NCI-H1417 treated with DMSO at 0.1 percent for 48 hours (cell line): Measurements from ENCODE around the gene CEP85.

Experiments used
- DNase-seq: peaks from one replicate; lab custom pipeline; 2025; lab: John Stamatoyannopoulos, UW

Gene CEP85, protein sequence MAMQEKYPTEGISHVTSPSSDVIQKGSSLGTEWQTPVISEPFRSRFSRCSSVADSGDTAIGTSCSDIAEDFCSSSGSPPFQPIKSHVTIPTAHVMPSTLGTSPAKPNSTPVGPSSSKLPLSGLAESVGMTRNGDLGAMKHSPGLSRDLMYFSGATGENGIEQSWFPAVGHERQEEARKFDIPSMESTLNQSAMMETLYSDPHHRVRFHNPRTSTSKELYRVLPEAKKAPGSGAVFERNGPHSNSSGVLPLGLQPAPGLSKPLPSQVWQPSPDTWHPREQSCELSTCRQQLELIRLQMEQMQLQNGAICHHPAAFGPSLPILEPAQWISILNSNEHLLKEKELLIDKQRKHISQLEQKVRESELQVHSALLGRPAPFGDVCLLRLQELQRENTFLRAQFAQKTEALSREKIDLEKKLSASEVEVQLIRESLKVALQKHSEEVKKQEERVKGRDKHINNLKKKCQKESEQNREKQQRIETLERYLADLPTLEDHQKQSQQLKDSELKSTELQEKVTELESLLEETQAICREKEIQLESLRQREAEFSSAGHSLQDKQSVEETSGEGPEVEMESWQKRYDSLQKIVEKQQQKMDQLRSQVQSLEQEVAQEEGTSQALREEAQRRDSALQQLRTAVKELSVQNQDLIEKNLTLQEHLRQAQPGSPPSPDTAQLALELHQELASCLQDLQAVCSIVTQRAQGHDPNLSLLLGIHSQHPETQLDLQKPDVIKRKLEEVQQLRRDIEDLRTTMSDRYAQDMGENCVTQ

DNA sequence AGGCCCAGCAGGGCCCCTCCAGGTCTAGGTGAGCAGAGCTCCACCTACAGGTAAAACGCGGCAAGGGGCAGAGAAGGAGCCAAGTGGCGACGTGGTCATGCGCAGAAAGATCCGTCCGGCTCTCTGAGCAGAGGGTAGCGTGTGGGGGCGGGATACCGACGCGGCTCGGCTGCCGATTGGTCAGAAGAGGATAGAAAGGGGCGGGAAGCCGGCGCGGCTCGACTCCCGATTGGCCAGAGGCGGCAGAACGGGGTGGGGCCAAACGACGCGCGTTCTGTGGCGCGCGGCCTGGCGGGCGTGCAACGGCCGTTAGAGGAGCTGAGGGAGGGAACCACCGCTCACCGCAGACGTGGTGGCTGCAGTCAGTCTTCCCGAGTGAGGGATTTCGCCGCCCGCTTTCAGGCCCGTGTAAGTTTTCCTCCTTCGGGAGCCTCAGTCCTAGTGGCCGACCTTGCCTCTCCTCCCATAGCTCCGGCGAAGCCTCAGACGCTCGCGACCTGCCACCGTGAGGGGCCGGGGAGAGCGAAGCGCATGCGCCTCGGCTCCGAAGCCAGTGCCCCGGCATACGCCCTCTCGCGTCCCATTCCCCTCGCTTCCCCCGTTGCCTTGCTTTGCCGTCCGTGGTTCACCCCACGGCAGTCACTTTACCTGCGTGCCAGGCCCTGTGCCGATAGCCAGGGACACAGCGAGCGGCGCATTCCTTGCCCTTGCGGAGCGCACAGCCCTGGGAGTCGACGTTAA is at the start of gene CEP85:
TSS of gene CEP85 (plus strand) at position 298 of the 741 bp plus-strand sequence. CDS start 5,584 bp downstream, outside the sequence.
- DNase-seq = peak; percentile 92

DNA sequence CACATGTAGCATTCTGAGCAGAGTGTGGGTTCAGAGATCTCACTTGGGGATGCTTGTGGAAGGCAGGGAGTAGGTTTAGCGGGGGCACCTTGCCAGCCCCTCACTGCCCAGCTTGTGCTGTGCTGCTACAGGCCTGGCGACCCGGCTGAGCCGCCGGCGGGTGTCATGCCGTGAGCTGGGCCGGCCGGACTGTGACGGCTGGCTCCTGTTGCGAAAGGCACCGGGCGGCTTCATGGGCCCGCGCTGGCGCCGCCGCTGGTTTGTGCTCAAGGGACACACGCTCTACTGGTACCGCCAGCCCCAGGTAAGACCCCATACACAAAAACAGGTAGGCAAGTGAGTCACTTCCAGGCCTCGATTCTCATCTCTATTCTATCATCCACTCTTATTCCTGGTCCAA is 49.1 kb upstream of the CEP85 start:
- DNase-seq = no peak

DNA sequence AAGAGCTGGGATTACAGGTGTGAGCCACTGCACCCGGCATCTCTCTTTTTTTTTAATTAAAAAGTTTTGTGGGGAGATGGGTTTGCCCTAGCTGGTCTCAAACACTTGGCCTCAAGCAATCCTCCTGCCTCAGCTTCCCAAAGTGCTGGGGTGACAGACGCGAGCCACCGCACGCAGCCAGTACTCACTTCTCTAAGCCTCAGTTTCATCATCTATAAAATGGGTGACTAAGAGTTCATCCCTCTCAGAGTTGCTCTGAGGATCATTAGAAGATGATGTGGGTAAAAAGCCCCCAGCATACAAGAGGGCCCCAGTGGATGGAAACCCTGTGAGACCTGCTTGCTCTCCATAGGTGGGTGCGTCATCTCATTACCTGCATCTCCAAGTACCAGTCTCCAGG is 46.1 kb upstream of the CEP85 start:
- DNase-seq = no peak

DNA sequence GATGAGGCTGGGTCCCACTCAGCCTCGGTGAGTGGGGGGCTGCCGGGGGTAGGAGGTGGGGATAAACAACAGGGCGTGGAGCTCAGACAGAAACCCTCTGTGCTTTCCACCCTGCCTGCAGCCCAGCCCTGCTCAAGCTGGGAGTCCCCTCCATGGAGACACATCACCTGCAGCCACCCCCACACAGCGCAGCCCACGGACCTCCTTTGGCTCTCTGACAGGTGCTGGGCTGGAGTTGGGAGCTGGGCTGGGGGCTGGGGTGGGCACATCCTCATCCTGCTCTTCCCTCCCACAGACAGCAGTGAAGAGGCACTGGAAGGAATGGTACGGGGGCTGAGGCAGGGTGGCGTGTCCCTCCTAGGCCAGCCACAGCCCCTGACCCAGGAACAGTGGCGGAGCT is 45.5 kb upstream of the CEP85 start:
- DNase-seq = no peak

DNA sequence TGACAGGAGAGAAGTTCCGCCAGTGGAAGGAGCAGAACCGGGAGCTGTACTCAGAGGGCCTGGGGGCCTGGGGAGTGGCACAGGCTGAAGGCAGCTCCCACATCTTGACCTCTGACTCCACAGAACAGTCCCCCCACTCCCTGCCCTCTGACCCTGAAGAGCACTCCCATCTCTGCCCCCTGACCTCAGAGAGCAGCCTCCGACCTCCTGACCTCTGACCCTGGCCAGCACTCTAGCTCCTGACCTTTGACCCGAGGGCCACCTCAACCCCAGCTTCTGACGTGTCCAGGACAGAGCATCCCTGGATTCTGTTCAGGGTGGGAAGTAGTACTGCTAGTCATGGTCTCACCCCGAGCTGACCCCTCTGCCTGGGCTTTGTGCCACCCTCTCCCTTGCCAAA is 44.7 kb upstream of the CEP85 start:
- DNase-seq = no peak

DNA sequence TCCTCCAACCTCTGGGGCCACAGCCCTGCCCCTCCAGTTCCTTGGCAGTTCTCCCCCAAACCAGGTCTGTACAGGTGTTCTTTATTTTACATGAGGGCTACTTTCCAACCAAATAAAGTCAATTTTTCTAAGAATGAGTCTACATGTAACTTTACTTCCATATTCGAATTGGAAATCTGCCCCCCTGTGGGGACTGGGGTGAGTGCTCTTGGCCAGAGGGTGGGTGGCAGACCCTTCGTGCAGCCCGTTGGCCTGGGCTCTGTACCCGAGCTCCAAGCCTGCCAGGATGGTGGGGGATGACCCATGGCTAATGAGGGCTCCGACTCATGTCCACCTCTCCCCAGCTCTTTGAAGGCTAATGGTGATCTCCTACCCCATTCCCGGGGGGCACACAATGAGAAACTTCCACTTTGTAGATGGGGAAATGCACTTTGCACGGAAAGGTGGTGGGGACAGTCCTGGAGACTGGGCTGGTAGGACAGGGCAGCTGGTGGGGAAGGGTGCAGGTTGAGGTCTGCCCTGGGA is 44.2 kb upstream of the CEP85 start:
- DNase-seq = no peak

DNA sequence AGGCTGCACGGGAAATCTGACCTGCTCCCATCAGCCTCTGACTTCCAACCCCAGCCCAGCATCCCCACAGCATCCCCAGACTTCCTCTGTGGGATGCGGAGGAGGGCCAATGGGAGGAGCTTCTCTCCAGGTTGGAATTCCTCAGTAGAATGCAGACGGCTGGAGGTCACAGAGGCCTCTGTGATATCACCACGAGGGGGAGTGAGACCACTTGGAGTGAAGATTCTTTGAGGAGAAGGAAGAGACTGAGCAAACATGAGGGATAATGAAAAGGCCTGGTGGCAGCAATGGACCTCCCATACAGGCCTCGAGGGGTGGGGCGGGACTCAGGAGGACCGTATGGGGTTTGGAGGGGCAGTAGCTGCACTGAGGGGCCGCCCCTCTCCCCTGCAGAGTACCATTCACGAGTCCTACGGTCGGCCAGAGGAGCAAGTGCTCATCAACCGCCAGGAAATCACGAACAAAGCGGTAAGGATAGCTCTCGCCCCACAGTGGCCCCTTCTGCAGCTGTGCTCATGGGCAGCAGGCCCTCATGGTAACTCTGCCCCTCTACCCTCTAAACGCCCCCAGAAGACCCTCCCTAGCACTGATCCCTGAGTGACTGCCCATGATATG is 43.5 kb upstream of the CEP85 start, which contains the start of gene CATSPER4:
TSS of gene CATSPER4 (plus strand) at position 230 of the 615 bp plus-strand sequence. CDS start at position 256, 26 bp downstream.
- no peak for DNase-seq

DNA sequence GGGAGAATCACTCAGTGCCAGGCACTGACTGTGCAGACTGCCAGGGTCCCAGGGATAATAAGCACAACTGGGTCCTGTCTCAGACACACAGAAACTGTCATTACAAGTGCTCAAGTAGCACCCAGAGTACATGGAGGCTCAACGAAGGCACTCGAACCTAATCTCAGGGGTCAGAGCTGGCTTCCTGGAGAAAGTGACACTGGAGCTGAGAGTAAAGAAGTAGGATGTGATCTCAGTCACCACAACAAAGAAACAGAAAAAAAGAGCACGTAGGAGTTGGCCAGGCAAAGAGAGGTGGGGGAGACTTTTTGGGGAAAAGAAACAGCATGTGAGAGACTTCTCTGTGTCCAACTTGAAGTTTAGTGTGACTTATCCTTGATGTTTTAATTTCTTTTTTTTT is 42.3 kb upstream of the CEP85 start:
- no peak for DNase-seq

DNA sequence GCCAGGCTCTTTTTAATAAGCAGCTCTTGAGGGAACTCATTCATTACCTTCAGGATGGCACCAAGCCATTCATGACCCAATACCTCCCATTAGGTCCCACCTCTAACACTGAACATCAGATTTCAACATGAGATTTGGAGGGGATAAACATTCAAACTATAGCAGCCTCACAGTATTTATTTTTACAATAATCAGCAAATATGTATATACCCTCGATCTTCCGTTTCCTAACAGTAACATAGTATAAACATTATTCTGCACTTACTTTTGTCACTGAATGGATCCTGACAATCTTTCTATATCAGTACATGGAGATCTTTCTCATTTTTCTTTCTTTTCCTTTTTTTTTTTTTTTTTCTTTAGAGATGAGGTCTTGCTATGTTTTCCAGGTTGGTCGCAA is 38.2 kb upstream of the CEP85 start:
- no peak for DNase-seq

DNA sequence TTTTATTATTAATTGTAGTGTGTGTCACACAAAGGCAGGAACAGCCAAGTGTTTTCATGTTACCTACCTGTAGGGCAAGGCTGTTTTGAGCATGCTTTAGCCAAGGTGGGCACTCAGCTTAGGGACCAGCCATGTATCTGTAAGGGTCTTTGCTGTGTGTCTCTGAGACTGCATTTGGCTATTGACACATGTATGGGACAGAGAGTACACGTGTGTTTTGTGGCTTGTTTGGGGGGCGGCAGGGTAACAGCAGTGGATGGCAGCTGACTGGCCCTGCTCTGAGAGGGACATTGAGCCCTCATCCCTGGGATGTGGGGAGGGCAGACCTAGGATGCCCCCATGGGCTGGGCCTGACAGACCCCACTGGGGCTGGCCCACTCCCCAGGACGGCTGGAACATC is 36.7 kb upstream of the CEP85 start:
- DNase-seq = no peak

DNA sequence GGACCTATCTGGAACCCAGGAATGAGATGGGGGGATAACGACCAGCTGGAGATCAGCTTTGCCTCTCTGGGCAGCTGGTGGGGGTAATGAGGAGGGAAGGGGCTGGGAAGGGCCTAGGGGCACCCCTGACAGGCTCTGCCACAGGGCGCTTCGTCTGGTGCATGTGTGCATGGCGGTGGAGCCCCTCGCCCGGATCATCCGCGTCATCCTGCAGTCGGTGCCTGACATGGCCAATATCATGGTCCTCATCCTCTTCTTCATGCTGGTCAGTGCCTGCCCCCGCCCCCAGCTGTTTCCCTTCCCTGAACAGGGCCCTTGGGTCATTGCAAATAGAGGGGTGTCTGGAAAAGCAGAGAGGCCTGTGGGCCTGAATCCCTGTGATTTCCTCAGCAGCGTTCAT is 36.2 kb upstream of the CEP85 start:
- no peak for DNase-seq

DNA sequence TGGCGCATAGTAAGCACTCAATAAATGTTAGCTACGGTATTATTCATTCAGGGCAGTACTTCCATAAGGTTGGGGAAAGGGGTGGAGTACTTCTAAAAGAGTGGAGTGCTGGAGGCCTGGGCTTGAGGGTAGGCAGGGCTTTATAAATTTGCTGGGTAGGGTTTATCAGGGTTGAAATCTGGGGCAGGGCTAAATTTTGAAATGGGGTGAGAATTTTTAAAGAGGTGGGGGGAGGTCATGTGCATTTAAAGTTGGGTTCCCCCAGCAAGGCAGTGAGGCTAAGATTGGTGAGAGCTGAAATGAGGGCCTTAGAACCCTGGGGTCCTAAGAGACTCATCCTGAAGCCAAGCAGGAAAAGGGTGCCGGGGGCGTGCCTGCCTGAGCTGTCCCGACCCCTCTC is 33.6 kb upstream of the CEP85 start:
- DNase-seq = no peak

DNA sequence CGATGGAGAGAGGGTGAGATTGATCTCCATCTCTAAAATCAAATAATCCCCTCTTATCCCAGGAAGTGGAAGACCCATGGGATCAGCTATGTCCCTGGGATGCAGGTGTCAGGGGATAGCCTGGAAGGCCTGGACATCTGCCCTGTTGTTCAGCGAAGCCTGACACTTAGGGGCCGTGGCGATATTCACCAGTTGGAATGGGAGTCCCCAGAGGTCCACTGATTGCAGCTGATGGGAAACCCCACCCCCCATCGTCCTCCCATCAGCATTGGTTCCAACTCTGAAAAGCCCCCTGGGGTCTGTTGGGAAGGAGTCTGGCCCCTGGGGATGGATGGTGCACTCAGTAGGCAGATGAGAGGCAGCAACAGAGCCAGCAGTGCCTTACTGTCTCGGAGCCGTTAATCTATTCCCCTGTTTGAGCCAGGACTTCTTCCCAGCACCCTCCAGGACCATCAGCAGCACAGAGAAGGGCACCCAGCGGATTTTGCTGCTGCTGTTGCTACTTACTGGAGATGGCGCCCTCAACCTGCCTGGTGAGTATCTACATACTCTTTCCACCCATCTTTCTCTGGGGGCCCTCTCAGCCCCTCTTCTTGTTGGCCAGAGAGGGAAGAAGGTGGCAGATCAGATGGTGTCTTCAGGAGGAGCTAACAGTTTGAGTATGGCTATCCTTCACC is 30.2 kb upstream of the CEP85 start:
- no peak for DNase-seq

DNA sequence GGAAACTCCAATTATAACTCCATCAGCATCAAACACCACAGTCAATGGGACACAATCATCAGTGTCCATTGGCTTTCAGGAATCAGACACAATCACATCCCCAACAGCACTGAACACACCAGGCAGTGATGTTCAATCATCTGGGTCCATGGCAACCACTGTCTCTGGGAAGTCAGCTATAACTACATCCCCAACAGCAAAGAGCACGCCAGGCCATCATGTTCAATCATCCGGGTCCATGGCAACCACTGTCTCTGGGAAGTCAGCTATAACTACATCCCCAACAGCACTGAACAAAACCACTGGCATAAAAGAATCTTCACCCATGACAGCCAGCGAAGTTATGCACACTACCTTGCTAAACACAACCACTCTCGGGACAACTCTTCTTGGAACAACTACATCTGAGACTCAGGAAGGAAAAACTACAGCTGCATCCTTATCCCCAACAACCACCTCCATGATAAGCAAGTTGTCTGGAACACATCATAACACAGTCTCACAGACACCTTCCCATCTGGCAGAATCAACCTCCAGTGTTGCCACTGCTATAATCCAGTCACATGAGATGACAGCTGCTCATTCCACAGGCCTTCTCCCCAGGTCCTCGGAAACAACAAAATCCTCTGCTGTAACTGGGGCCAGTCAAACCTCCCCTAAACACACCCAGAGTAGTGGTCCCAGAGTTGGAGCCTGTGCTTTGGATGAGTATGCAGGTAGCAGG is 23.7 kb upstream of the CEP85 start:
- DNase-seq = no peak

DNA sequence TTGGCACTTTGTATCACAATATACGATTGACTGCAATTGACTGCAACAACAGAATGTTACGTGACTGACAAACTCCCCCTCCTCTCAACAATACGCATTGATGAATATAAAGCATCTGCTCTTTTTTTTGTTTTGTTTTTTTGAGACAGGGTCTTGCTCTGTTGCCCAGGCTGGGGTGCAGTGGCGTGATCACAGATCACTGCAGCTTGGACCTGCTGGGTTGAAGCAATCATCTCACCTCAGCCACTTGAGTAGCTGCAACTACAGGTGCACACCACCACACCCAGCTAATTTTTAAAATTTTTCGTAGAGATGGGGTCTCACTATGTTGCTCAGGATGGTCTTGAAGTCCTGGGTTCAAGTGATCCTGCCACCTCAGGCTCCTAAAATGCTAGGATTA is 21.3 kb upstream of the CEP85 start:
- no peak for DNase-seq

DNA sequence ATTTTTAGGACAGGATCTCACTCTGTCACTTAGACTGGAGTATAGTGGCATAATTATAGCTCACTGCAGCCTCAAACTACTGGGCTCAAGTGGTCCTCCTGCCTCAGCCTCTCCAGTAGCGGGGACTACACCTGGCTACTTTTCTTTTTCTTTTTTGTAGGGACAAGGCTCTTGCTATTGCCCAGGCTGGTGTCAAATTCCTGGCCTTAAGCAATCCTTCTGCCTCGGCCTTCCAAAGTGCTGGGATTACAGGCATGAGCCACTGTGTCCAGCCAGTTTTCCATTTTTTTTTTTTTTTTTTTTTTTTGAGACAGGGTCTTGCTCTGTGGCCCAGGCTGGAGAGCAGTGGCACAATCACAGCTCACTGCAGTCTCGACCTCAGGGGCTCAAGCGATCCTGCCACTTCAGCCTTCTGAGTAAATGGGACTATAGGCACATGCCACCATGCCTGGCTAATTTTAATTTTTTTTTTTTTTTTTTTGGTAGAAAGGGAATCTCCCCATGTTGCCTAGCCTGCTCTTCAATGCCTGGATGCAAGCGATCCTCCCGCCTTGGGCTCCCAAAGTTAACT is 20.6 kb upstream of the CEP85 start:
- DNase-seq = no peak

DNA sequence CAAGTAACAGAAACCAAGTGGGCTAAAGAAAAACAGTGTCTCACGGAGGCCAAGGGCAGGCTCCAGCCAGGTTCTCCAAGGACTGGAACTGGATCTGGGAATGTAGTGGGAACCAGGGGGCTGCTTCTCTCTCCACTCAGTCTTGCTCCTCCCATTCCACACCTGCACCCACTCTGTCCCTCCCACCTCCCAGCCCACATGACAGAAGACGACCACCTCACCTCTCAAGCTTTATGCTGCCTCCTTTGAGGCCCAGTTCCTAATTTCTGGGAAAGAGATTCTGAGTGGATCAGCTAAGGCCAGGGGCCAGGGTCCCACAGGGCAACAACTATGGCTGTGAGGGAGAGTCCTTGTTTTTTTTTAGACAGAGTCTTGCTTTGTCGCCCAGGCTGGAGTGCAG is 18.8 kb upstream of the CEP85 start:
- no peak for DNase-seq

DNA sequence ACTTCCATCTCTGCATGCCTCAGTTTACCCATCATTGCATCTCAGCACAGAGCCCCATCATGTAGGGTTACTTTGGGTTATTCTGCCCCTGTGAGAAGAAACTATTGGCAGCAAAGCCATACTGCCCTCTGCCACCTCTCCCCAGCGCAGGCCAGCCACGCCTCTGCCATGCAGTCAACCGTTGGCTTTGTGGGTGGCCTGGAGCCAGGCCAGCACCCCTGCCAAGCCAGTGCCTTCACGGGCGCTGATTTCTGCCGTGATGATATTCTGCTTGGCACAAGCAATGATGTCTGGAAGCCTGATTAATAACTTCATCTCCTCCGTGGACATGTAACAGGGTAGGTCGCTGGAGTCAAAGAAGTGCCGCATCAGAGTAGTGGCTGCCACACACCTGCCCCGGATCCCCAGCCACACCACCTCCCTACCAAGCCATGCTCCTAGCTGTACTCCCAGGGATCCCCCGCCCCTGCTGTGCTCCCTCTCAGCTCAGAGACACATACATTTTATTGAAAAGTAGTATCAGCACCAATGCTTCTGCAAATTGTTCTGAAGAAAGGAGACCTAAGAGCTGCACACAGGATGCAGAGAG is 15.0 kb upstream of the CEP85 start:
- no peak for DNase-seq

DNA sequence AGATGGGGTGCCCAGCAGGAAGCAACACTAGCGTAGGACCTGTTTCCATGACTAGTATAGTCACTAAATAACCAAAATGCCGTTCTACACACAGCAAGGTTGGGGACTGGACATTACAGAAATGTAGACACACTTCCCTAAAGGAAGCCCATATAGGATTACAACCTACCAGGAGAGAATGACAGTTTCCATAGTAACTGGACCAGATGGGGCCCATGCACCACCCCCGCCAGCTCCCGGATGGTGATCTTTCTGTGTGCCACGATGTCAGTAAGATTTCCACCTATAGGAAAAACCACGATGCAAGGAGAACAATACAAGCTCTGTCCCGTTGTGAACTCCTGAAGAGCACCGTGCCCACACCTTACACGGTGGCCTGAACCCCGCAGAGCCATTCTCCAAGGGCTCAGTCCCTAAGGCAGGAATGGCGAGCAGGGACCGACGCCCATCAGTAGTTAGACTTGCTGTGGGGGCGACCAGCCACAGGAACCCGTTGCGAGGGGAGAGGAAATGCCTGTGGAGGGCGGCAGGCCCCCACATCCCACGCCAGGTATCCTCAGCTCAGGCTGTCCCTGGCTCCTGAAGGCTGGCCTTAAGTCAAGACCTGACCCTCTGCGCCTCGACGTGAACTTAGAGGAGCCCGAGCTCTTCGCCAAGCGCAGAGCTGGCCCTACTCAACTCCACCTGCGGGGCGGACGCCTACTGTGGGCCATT is 13.6 kb upstream of the CEP85 start:
- no peak for DNase-seq
